ENCODE measurements around the gene MAN1A1.

- TF ChIP-seq CTCF (optimal IDR thresholded peaks at IDR 0.05 in 1 of 3, IDR thresholded peaks at IDR 0.05 in 1 of 3, conservative IDR thresholded peaks at IDR 0.05 in 1 of 3; ENCODE audit: extremely low read depth in 1 of 3, insufficient read depth in 2 of 3, low read length in 3 of 3) (no peak), EZH2 (IDR thresholded peaks at IDR 0.05; ENCODE audit: low read length) (no peak)
Measured at GRCh38 chr6:119241540-119242309, 107.8 kb downstream of the MAN1A1 start.

All from keratinocyte (primary cell).